GM19463 (cell line): ENCODE measurements around the gene GSG1L.

Experiments
- ATAC-seq: cut with Tn5 transposase; IDR thresholded peaks from one replicate; pipeline ENCODE4 v1.9.1; 2021; ENCODE audit warnings: mild to moderate bottlenecking, moderate library complexity; ENCODE audit not compliant: unreplicated experiment

GSG1L gene

GRCh38 chr16:27824786-27825185 is 238.7 kb downstream of the GSG1L start:
- no peak for ATAC-seq

- ATAC-seq = no peak
These were observed 239.5 kb downstream of the GSG1L start for GRCh38 chr16:27824006-27824405.

- no peak for ATAC-seq
These were observed 240.1 kb downstream of the GSG1L start for GRCh38 chr16:27823421-27823820.

- ATAC-seq = no peak
These were observed 240.5 kb downstream of the GSG1L start for GRCh38 chr16:27822996-27823395.

- ATAC-seq = no peak
These were observed 241.0 kb downstream of the GSG1L start for GRCh38 chr16:27822529-27822928.

GRCh38 chr16:27820646-27821345 is 242.7 kb downstream of the GSG1L start:
- ATAC-seq = no peak

GRCh38 chr16:27819881-27820610 is 243.5 kb downstream of the GSG1L start:
- no peak for ATAC-seq

- no peak for ATAC-seq
These were observed 244.2 kb downstream of the GSG1L start for GRCh38 chr16:27819356-27819755.

- ATAC-seq = no peak
These were observed 245.3 kb downstream of the GSG1L start for GRCh38 chr16:27818246-27818645.

- ATAC-seq = no peak
These were observed 246.5 kb downstream of the GSG1L start for GRCh38 chr16:27817038-27817437.

GRCh38 chr16:27816561-27816960 is 247.0 kb downstream of the GSG1L start:
- ATAC-seq = no peak

- ATAC-seq = no peak
These were observed 249.9 kb downstream of the GSG1L start for GRCh38 chr16:27813591-27813990.

- ATAC-seq = no peak
These were observed 251.6 kb downstream of the GSG1L start for GRCh38 chr16:27811881-27812280.

- no peak for ATAC-seq
These were observed 256.5 kb downstream of the GSG1L start for GRCh38 chr16:27806986-27807385.

GRCh38 chr16:27806388-27806787 is 257.1 kb downstream of the GSG1L start:
- ATAC-seq = no peak

- ATAC-seq = no peak
These were observed 257.6 kb downstream of the GSG1L start for GRCh38 chr16:27805828-27806351.

- no peak for ATAC-seq
These were observed 259.6 kb downstream of the GSG1L start for GRCh38 chr16:27803775-27804549.

- no peak for ATAC-seq
These were observed 260.7 kb downstream of the GSG1L start for GRCh38 chr16:27802664-27803439.

GRCh38 chr16:27801289-27801945 is 262.1 kb downstream of the GSG1L start:
- ATAC-seq = no peak

- no peak for ATAC-seq
These were observed 262.7 kb downstream of the GSG1L start for GRCh38 chr16:27800817-27801216.
